ENCODE measurements around the gene MCMBP. TPM values are rescaled to one million over a fixed set of nuclear protein-coding genes. Genes with fewer than 3 reads are reported as not detected.
"Not testable (repeated sequence)": the region's sequence is repeated elsewhere in the genome, so short reads cannot be mapped to it uniquely, and the experiment has no call there.

The MCMBP gene
- total RNA-seq, 1 experiment from 2014 or later: 108 TPM

DNA sequence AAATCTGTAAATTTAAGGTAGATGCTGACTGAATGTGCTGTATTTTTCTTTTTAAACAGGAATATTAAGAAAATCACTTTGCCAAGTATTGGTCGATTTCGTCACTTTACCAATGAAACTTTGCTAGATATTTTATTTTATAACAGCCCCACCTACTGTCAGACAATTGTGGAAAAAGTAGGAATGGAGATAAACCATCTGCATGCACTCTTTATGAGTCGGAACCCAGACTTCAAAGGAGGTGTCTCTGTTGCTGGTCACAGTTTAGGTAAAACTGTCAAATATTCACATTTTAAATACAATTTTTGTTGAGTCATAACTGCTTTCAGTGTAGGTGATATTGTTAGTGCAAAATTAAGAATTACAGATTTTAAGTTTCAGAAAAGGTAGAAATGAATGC, 45.1 kb upstream of the MCMBP start:
- Histone ChIP-seq H3K4me3 (ENCODE audit: low read depth, low read length, poor library complexity, severe bottlenecking) (no peak overlapping the region), H3K9me3 (ENCODE audit: low read depth, low read length, poor library complexity, severe bottlenecking) (no peaks in the 10 kb centered on the region), H3K4me1 (ENCODE audit: insufficient read depth, low read length, poor library complexity, severe bottlenecking) (no peaks in the 10 kb centered on the region), H3K27ac (ENCODE audit: low read depth, low read length, poor library complexity, severe bottlenecking) (no peak overlapping the region), H3K36me3 (ENCODE audit: insufficient read depth, low read length, poor library complexity, severe bottlenecking) (peaks cover 51% of the 10 kb centered on the region), H3K27me3 (replicated peaks; ENCODE audit: insufficient read depth, low read depth, low read length, poor library complexity) (no peaks in the 10 kb centered on the region)
- no peak for TF ChIP-seq EZH2 (IDR thresholded peaks at IDR 0.05; ENCODE audit: borderline replicate concordance, low read depth, low read length, poor library complexity, severe bottlenecking)
- TF ChIP-seq, protein P1, sequence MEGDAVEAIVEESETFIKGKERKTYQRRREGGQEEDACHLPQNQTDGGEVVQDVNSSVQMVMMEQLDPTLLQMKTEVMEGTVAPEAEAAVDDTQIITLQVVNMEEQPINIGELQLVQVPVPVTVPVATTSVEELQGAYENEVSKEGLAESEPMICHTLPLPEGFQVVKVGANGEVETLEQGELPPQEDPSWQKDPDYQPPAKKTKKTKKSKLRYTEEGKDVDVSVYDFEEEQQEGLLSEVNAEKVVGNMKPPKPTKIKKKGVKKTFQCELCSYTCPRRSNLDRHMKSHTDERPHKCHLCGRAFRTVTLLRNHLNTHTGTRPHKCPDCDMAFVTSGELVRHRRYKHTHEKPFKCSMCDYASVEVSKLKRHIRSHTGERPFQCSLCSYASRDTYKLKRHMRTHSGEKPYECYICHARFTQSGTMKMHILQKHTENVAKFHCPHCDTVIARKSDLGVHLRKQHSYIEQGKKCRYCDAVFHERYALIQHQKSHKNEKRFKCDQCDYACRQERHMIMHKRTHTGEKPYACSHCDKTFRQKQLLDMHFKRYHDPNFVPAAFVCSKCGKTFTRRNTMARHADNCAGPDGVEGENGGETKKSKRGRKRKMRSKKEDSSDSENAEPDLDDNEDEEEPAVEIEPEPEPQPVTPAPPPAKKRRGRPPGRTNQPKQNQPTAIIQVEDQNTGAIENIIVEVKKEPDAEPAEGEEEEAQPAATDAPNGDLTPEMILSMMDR (conservative IDR thresholded peaks at IDR 0.05; ENCODE audit: low read depth, low read length): peak; percentile 36; the same call in 1 of the 2 replicates
- peak; percentile 18 for DNase-seq (ENCODE audit: low spot score)
- intact Hi-C loops (cut with micrococcal nuclease; ENCODE audit: unreplicated experiment): loop anchor here (5.0 kb wide), 2 partner anchors 165 to 230 kb away; no protein-coding TSS in a partner anchor
- no TSS peak for BruUV-seq (replicated peaks)
- POLR2A ChIA-PET (ENCODE audit: low non-redundant PET): no interaction called here
- CTCF ChIA-PET: no interaction called here

DNA sequence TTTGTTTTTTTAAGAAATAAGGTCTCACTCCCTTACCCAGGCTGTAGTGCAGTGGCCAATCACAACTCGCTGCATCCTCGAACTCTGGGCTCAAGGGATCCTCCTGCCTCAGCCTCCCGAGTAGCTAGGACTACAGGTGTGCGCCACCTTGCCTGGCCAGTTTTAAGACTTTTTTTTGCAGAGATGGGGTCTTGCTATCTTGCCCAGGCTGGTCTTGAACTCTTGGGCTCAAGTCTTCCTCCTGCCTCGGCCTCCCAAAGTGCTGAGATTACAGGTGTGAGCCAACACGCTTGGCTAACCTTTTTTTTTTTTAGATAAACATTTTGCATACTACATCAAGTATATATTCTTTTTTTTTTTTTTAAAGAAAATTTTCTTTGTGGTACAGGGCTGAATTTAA, 38.0 kb upstream of the MCMBP start:
- no TSS peak for BruUV-seq (replicated peaks)
- no peak for DNase-seq (ENCODE audit: low spot score)
- no peaks in the 10 kb centered on the region for H3K4me1 ChIP-seq (ENCODE audit: insufficient read depth, low read length, poor library complexity, severe bottlenecking)
- no peaks in the 10 kb centered on the region for H3K9me3 ChIP-seq (ENCODE audit: low read depth, low read length, poor library complexity, severe bottlenecking)
- no peak overlapping the region for H3K27ac ChIP-seq (ENCODE audit: low read depth, low read length, poor library complexity, severe bottlenecking)
- CTCF ChIA-PET: no interaction called here
- no peak for TF ChIP-seq EZH2 (IDR thresholded peaks at IDR 0.05; ENCODE audit: borderline replicate concordance, low read depth, low read length, poor library complexity, severe bottlenecking)
- TF ChIP-seq, protein P1 (conservative IDR thresholded peaks at IDR 0.05; ENCODE audit: low read depth, low read length): no peak
- H3K27me3 ChIP-seq (replicated peaks; ENCODE audit: insufficient read depth, low read depth, low read length, poor library complexity): no peaks in the 10 kb centered on the region
- peaks cover 36% of the 10 kb centered on the region for H3K36me3 ChIP-seq (ENCODE audit: insufficient read depth, low read length, poor library complexity, severe bottlenecking)
- intact Hi-C loops (cut with micrococcal nuclease; ENCODE audit: unreplicated experiment): no loop called here
- H3K4me3 ChIP-seq (ENCODE audit: low read depth, low read length, poor library complexity, severe bottlenecking): no peak overlapping the region
- POLR2A ChIA-PET (ENCODE audit: low non-redundant PET): no interaction called here

DNA sequence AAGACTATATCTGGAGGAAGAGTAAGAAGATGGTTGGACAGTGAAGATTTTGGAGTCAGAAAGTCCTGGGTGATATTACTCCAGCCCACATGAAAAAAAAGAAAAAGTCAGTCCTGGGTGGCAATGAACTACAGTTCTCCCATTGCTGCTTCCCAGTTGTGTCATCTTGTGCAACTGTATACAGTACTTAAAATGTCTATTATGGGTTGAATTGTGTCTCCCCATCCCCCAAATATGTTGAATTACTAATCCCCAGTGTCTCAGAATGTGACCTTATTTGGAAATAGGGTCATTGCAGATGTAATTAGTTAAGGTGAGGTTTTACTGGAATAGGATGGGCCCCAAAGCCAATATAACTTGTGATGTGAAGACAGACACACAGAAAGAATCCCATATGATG, 35.5 kb upstream of the MCMBP start:
- Histone ChIP-seq H3K4me1 (ENCODE audit: insufficient read depth, low read length, poor library complexity, severe bottlenecking) (no peaks in the 10 kb centered on the region), H3K27me3 (replicated peaks; ENCODE audit: insufficient read depth, low read depth, low read length, poor library complexity) (no peaks in the 10 kb centered on the region), H3K36me3 (ENCODE audit: insufficient read depth, low read length, poor library complexity, severe bottlenecking) (peaks cover 60% of the 10 kb centered on the region), H3K27ac (ENCODE audit: low read depth, low read length, poor library complexity, severe bottlenecking) (no peak overlapping the region), H3K4me3 (ENCODE audit: low read depth, low read length, poor library complexity, severe bottlenecking) (no peak overlapping the region), H3K9me3 (ENCODE audit: low read depth, low read length, poor library complexity, severe bottlenecking) (no peaks in the 10 kb centered on the region)
- POLR2A ChIA-PET (ENCODE audit: low non-redundant PET): no interaction called here
- TF ChIP-seq EZH2 (IDR thresholded peaks at IDR 0.05; ENCODE audit: borderline replicate concordance, low read depth, low read length, poor library complexity, severe bottlenecking): no peak
- TF ChIP-seq, protein P1 (conservative IDR thresholded peaks at IDR 0.05; ENCODE audit: low read depth, low read length): no peak
- CTCF ChIA-PET: no interaction called here
- DNase-seq (ENCODE audit: low spot score): no peak
- BruUV-seq (replicated peaks): no TSS peak
- intact Hi-C loops (cut with micrococcal nuclease; ENCODE audit: unreplicated experiment): no loop called here

DNA sequence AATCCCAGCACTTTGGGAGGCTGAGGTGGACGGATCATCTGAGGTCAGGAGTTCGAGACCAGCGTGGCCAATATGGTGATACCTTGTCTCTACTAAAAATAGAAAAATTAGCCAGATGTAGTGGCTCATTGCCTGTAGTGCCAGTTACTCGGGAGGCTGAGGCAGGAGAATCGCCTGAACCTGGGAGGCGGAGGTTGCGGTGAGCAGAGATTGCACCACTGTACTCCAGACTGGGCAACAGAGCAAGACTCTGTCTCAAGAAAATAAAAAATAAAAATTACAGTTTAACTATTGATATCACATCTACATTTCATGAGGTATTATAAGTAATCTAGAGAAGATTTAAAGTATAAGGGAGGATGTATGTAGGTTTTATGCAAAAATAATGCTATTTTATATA, 35.1 kb upstream of the MCMBP start:
- CTCF ChIA-PET; POLR2A ChIA-PET (ENCODE audit: low non-redundant PET); BruUV-seq (replicated peaks); H3K4me1 ChIP-seq (ENCODE audit: insufficient read depth, low read length, poor library complexity, severe bottlenecking); H3K4me3 ChIP-seq (ENCODE audit: low read depth, low read length, poor library complexity, severe bottlenecking); intact Hi-C loops (cut with micrococcal nuclease; ENCODE audit: unreplicated experiment); H3K9me3 ChIP-seq (ENCODE audit: low read depth, low read length, poor library complexity, severe bottlenecking); H3K27ac ChIP-seq (ENCODE audit: low read depth, low read length, poor library complexity, severe bottlenecking); H3K27me3 ChIP-seq (replicated peaks; ENCODE audit: insufficient read depth, low read depth, low read length, poor library complexity); DNase-seq (ENCODE audit: low spot score): not testable (repeated sequence)
- H3K36me3 ChIP-seq (ENCODE audit: insufficient read depth, low read length, poor library complexity, severe bottlenecking): peaks cover 60% of the 10 kb centered on the region

All from A673 (cell line).